Measurements from ENCODE around the gene PITPNC1.

- TF ChIP-seq SIN3A (IDR thresholded peaks at IDR 0.05; ENCODE audit: borderline replicate concordance, insufficient read depth, low read length) (no peak), TAF1 (IDR thresholded peaks at IDR 0.05; ENCODE audit: borderline replicate concordance, insufficient read depth, low read length) (no peak), POLR2AphosphoS5 (IDR thresholded peaks at IDR 0.05; ENCODE audit: low read depth, low read length) (no peak), REST (IDR thresholded peaks at IDR 0.05; ENCODE audit: insufficient read depth in 1 of 2, low read depth in 2 of 2, low read length in 2 of 2) (no peak)
Observed at GRCh38 chr17:67403065-67403464, 26.0 kb downstream of the PITPNC1 start.

All from PFSK-1 (cell line).